ENCODE results near the gene F7. TPM values are rescaled to one million over a fixed set of nuclear protein-coding genes. Genes with fewer than 3 reads are reported as not detected.
"Not testable (repeated sequence)": the region's sequence is repeated elsewhere in the genome, so short reads cannot be mapped to it uniquely, and the experiment has no call there.

The F7 gene
- total and polyA plus RNA-seq, 2 donors (not counting 1 experiment from before 2014, with no cell fraction given) = not detected

DNA sequence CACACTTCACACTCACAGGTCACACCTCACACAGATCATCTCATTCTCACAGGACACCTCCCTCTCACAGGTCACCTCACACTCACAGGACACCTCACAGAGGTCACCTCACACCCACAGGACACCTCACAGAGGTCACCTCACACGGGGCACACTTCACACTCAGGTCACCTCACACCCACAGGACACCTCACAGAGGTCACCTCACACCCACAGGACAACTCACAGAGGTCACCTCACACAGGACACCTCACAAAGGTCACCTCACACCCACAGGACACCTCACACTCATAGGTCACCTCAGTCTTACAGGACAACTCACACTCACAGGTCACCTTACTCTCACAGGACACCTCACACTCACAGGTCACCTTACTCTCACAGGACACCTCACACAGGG, 6.9 kb downstream of the F7 start:
- H3K27ac ChIP-seq (ENCODE audit: low read length in 2 of 2); H3K9me3 Mint-ChIP-seq (ENCODE audit: insufficient read depth); DNase-seq; ATAC-seq (ENCODE audit: low read depth); H3K4me3 Mint-ChIP-seq; H3K4me1 Mint-ChIP-seq; H3K4me3 ChIP-seq (ENCODE audit: control extremely low read depth in 1 of 5, extremely low read depth in 1 of 5, insufficient read depth in 1 of 5, low read depth in 2 of 5, low read length in 4 of 5); H2AFZ ChIP-seq (ENCODE audit: insufficient read depth, low read depth, low read length, poor library complexity, severe bottlenecking); H3K4me2 ChIP-seq (replicated peaks; ENCODE audit: low read depth, low read length, poor library complexity, severe bottlenecking); H3K36me3 ChIP-seq (replicated peaks in 1 of 2; ENCODE audit: control extremely low read depth in 1 of 2, control insufficient read depth in 1 of 2, extremely low read depth in 1 of 2, insufficient read depth in 2 of 2, low read length in 1 of 2); H4K20me1 ChIP-seq (ENCODE audit: control insufficient read depth, insufficient read depth, low read length, poor library complexity, severe bottlenecking); CTCF ChIA-PET; H3K27me3 Mint-ChIP-seq; POLR2A ChIA-PET; H3K4me1 ChIP-seq (ENCODE audit: control insufficient read depth in 2 of 2, insufficient read depth in 2 of 2, low read length in 2 of 2); intact Hi-C loops (cut with micrococcal nuclease); H3K9ac ChIP-seq (ENCODE audit: low read length); H3K27ac Mint-ChIP-seq; H3K79me2 ChIP-seq (ENCODE audit: control insufficient read depth, insufficient read depth, low read length): not testable (repeated sequence)
- WGBS (ENCODE audit: insufficient coverage) = 71% methylated on average over 1 of the region's 1 CpG
- peaks cover 0 to 13% (median 0%) of the 10 kb centered on the region in 3 donors for H3K9me3 ChIP-seq (ENCODE audit: control extremely low read depth in 1 of 3, control insufficient read depth in 2 of 3, insufficient read depth in 1 of 3, low read length in 2 of 3)
- peaks cover 0 to 16% (median 2%) of the 10 kb centered on the region in 4 experiments for H3K27me3 ChIP-seq (replicated peaks in 1 of 4; ENCODE audit: control extremely low read depth in 1 of 4, control insufficient read depth in 3 of 4, insufficient read depth in 4 of 4, low read length in 3 of 4)

DNA sequence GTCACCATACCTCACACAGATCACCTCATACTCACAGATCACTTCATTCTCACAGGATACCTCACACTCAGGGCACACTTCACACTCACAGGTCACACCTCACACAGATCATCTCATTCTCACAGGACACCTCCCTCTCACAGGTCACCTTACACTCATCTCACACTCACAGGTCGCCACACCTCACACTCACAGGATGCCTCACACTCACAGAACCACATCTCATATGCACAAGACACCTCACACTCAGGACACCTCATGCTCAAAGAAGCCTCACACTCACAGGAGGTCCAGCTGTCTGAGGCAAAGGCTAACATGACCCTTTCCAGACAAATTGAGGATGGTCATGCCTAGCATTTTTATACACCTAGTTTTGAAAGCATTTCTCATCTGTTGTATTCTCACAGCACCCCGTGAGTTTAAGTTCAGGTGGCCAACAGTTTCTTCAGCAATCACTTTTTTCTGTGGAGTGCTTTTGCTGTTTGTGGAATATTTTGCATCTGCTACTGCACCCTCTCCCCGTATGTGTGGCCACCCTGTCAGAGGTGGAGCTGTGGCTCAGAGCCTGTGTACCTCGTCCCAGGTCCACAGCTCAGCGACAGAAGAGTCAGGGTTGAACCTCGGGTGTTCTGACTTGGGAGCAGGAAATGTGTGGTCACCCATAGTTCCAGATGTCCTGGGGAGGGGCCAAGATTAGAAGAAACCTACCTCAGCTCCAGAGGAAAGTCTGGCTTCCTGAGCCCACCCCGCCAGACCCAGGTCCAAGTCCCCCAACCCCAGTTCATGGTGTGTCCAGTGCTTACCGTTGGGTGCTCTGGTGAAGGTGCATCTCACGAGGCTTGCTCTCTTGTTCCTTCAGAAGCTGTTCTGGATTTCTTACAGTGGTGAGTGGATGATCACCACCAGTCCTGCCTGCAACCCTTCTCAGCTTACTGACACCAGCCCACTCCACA, 7.6 kb downstream of the F7 start:
- no peak for ATAC-seq (ENCODE audit: low read depth)
- peaks cover 0 to 16% (median 2%) of the 10 kb centered on the region in 4 experiments for H3K27me3 ChIP-seq (replicated peaks in 1 of 4; ENCODE audit: control extremely low read depth in 1 of 4, control insufficient read depth in 3 of 4, insufficient read depth in 4 of 4, low read length in 3 of 4)

More for the DNA sequence above, 7.6 kb downstream of the F7 start:
- ChIA-PET POLR2A (no interaction called here), CTCF (no interaction called here)
- H3K27ac ChIP-seq (ENCODE audit: low read length in 2 of 2) = no peak overlapping the region
- no peak overlapping the region for H3K9ac ChIP-seq (ENCODE audit: low read length)
- H4K20me1 ChIP-seq (ENCODE audit: control insufficient read depth, insufficient read depth, low read length, poor library complexity, severe bottlenecking) = no peaks in the 10 kb centered on the region
- H2AFZ ChIP-seq (ENCODE audit: insufficient read depth, low read depth, low read length, poor library complexity, severe bottlenecking) = no peak overlapping the region
- H3K9me3 ChIP-seq (ENCODE audit: control extremely low read depth in 1 of 3, control insufficient read depth in 2 of 3, insufficient read depth in 1 of 3, low read length in 2 of 3) = peaks cover 0 to 13% (median 0%) of the 10 kb centered on the region in 3 donors
- no peak for DNase-seq
- H3K4me1 Mint-ChIP-seq = no peaks in the 10 kb centered on the region
- H3K4me3 ChIP-seq (ENCODE audit: control extremely low read depth in 1 of 5, extremely low read depth in 1 of 5, insufficient read depth in 1 of 5, low read depth in 2 of 5, low read length in 4 of 5) = no peak overlapping the region
- H3K4me1 ChIP-seq (ENCODE audit: control insufficient read depth in 2 of 2, insufficient read depth in 2 of 2, low read length in 2 of 2) = peaks cover 0 to 3% of the 10 kb centered on the region in 2 donors
- intact Hi-C loops (cut with micrococcal nuclease) = no loop called here
- WGBS (ENCODE audit: insufficient coverage) = 18% methylated on average over 6 of the region's 9 CpGs
- H3K27me3 Mint-ChIP-seq = peaks cover 3% of the 10 kb centered on the region
- no peak overlapping the region for H3K27ac Mint-ChIP-seq
- TF ChIP-seq, protein P1, sequence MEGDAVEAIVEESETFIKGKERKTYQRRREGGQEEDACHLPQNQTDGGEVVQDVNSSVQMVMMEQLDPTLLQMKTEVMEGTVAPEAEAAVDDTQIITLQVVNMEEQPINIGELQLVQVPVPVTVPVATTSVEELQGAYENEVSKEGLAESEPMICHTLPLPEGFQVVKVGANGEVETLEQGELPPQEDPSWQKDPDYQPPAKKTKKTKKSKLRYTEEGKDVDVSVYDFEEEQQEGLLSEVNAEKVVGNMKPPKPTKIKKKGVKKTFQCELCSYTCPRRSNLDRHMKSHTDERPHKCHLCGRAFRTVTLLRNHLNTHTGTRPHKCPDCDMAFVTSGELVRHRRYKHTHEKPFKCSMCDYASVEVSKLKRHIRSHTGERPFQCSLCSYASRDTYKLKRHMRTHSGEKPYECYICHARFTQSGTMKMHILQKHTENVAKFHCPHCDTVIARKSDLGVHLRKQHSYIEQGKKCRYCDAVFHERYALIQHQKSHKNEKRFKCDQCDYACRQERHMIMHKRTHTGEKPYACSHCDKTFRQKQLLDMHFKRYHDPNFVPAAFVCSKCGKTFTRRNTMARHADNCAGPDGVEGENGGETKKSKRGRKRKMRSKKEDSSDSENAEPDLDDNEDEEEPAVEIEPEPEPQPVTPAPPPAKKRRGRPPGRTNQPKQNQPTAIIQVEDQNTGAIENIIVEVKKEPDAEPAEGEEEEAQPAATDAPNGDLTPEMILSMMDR (IDR thresholded peaks at IDR 0.05) = no peak
- TF ChIP-seq EZH2 (IDR thresholded peaks at IDR 0.05; ENCODE audit: borderline replicate concordance, insufficient read depth, low read depth, low read length, poor library complexity, severe bottlenecking) = no peak
- H3K9me3 Mint-ChIP-seq (ENCODE audit: insufficient read depth) = no peaks in the 10 kb centered on the region
- no peak overlapping the region for H3K4me3 Mint-ChIP-seq
- H3K36me3 ChIP-seq (replicated peaks in 1 of 2; ENCODE audit: control extremely low read depth in 1 of 2, control insufficient read depth in 1 of 2, extremely low read depth in 1 of 2, insufficient read depth in 2 of 2, low read length in 1 of 2) = no peaks in the 10 kb centered on the region
- no peak overlapping the region for H3K4me2 ChIP-seq (replicated peaks; ENCODE audit: low read depth, low read length, poor library complexity, severe bottlenecking)
- no peaks in the 10 kb centered on the region for H3K79me2 ChIP-seq (ENCODE audit: control insufficient read depth, insufficient read depth, low read length)

Measured in B cell (primary cell).